IMR-90 (cell line): ENCODE results near the gene L3MBTL4. TPM values are rescaled to one million over a fixed set of nuclear protein-coding genes. Genes with fewer than 3 reads are reported as not detected.

Source experiments
- ATAC-seq: fragments of 200-7000 bp; cut with Tn5 transposase; 2 replicates; pipeline ENCODE4 v1.9.1; 2020; ENCODE audit warnings: low read depth, mild to moderate bottlenecking, moderate library complexity
- BruUV-seq: library from RNA; stranded (reverse); fragments of 400-500 nt; replicated peaks from 2 replicates; lab custom pipeline; 2021; lab: Mats Ljungman, UMichigan
- CTCF ChIA-PET: fragments of 300-600 bp; formaldehyde crosslinking; extraction: SDS; loops from one replicate; lab custom pipeline; 2021; ENCODE audit warnings: antibody characterized with exemption; lab: Yijun Ruan, JAX
- POLR2A ChIA-PET: fragments of 300-600 bp; sonication (Branson Sonifier 250); formaldehyde crosslinking; loops from one replicate; lab custom pipeline; 2022; ENCODE audit warnings: antibody characterized with exemption; ENCODE audit not compliant: unreplicated experiment; lab: Charles Lee
- DNase-seq: peaks from one replicate; pipeline ENCODE4 v3.0.0; 2013
- H2AFZ ChIP-seq: replicated peaks from 2 replicates; pipeline ENCODE3; 2013; ENCODE audit warnings: low read length, mild to moderate bottlenecking; ENCODE audit not compliant: poor library complexity
- H2AK5ac ChIP-seq: 2 replicates; pipeline ENCODE4 v1.6.1; 2013; ENCODE audit warnings: low read depth, low read length, inconsistent platforms
- H2AK9ac ChIP-seq: replicated peaks from 2 replicates; pipeline ENCODE3; 2013; ENCODE audit warnings: mild to moderate bottlenecking, low read depth, low read length, moderate library complexity; ENCODE audit not compliant: poor library complexity
- H2BK120ac ChIP-seq: 2 replicates; pipeline ENCODE4 v1.6.1; 2013; ENCODE audit warnings: low read depth, low read length, inconsistent platforms
- H2BK15ac ChIP-seq: 3 replicates; pipeline ENCODE4 v1.6.1; 2013; ENCODE audit warnings: low read depth, low read length, inconsistent platforms
- H2BK20ac ChIP-seq: 2 replicates; pipeline ENCODE4 v1.6.1; 2013; ENCODE audit warnings: low read depth, mild to moderate bottlenecking, inconsistent platforms, low read length, moderate library complexity
- H2BK5ac ChIP-seq: 2 replicates; pipeline ENCODE4 v1.6.1; 2013; ENCODE audit warnings: mild to moderate bottlenecking, low read depth, low read length, inconsistent platforms; ENCODE audit not compliant: poor library complexity, severe bottlenecking
- H3K14ac ChIP-seq: replicated peaks from 2 replicates; pipeline ENCODE4 v1.6.1; 2013; ENCODE audit warnings: low read depth, low read length, inconsistent platforms
- H3K18ac ChIP-seq: 2 replicates; pipeline ENCODE4 v1.6.1; 2013; ENCODE audit warnings: low read depth, low read length, control low read depth
- H3K23ac ChIP-seq: 2 replicates; pipeline ENCODE4 v1.6.1; 2013; ENCODE audit warnings: low read depth, low read length, inconsistent platforms
- H3K27ac ChIP-seq: 2 replicates; pipeline ENCODE4 v1.5.1; 2013; ENCODE audit warnings: mild to moderate bottlenecking, control low read depth, low read length; ENCODE audit not compliant: insufficient read depth
- H3K27me3 ChIP-seq: 2 replicates; pipeline ENCODE4 v1.6.1; 2013; ENCODE audit warnings: low read length; ENCODE audit not compliant: control insufficient read depth, insufficient read depth
- H3K36me3 ChIP-seq: 2 replicates; pipeline ENCODE4 v1.6.1; 2013; ENCODE audit warnings: low read length, mixed read lengths; ENCODE audit not compliant: control insufficient read depth, insufficient read depth
- H3K4ac ChIP-seq: 2 replicates; pipeline ENCODE4 v1.6.1; 2013; ENCODE audit warnings: low read depth, low read length, inconsistent platforms
- H3K4me1 ChIP-seq: 2 replicates; pipeline ENCODE4 v1.6.1; 2013; ENCODE audit warnings: low read length, mixed read lengths; ENCODE audit not compliant: control insufficient read depth, insufficient read depth
- H3K4me2 ChIP-seq: 2 replicates; pipeline ENCODE4 v1.6.1; 2013; ENCODE audit warnings: low read depth, mild to moderate bottlenecking, control low read depth, low read length, moderate library complexity
- H3K4me3 ChIP-seq: 2 replicates; pipeline ENCODE4 v1.5.1; 2013; ENCODE audit warnings: low read depth, mild to moderate bottlenecking, control low read depth, low read length, moderate library complexity; ENCODE audit not compliant: insufficient read depth
- H3K56ac ChIP-seq: 2 replicates; pipeline ENCODE4 v1.6.1; 2013; ENCODE audit warnings: low read length, inconsistent platforms; ENCODE audit not compliant: insufficient read depth; ENCODE audit errors: extremely low read depth
- H3K79me1 ChIP-seq, 2 experiments: 2 replicates each; pipeline ENCODE4 v1.6.1; 2013; ENCODE audit warnings: low read length in 2 of 2, inconsistent platforms in 1 of 2, low read depth in 1 of 2
- H3K9ac ChIP-seq: 2 replicates; pipeline ENCODE4 v1.6.1; 2013; ENCODE audit warnings: low read depth, low read length, control low read depth
- H3K9me1 ChIP-seq: 2 replicates; pipeline ENCODE4 v1.6.1; 2013; ENCODE audit warnings: low read length, inconsistent platforms; ENCODE audit not compliant: insufficient read depth
- H3K9me3 ChIP-seq: 2 replicates; pipeline ENCODE4 v1.6.1; 2013; ENCODE audit warnings: low read length; ENCODE audit not compliant: control insufficient read depth, insufficient read depth
- H4K20me1 ChIP-seq: 2 replicates; pipeline ENCODE4 v1.6.1; 2013; ENCODE audit warnings: low read length, inconsistent platforms; ENCODE audit not compliant: insufficient read depth
- H4K5ac ChIP-seq: 2 replicates; pipeline ENCODE4 v1.6.1; 2013; ENCODE audit warnings: mild to moderate bottlenecking, low read depth, low read length, control low read depth
- H4K8ac ChIP-seq, 2 experiments: 2 replicates each; pipeline ENCODE4 v1.6.1; 2013; ENCODE audit warnings: low read depth in 2 of 2, low read length in 2 of 2, control low read depth in 1 of 2, inconsistent platforms in 1 of 2
- H4K91ac ChIP-seq: 2 replicates; pipeline ENCODE4 v1.6.1; 2013; ENCODE audit warnings: low read depth, low read length, inconsistent platforms; ENCODE audit not compliant: insufficient read depth
- BHLHE40 ChIP-seq: fragments of 150-350 bp; IDR thresholded peaks from 2 replicates; pipeline ENCODE4 v1.6.1; 2016; ENCODE audit warnings: mild to moderate bottlenecking, low read depth, low read length
- CHD1 ChIP-seq: IDR thresholded peaks from 2 replicates; pipeline ENCODE4 v1.6.1; 2012; ENCODE audit warnings: low read depth, low read length, improper control_type of control experiment
- CTCF ChIP-seq: conservative IDR thresholded peaks from 2 replicates; pipeline ENCODE4 v1.5.1; 2012; ENCODE audit warnings: mild to moderate bottlenecking, low read depth, low read length, improper control_type of control experiment
- ELK1 ChIP-seq: fragments of 150-350 bp; IDR thresholded peaks from 2 replicates; pipeline ENCODE4 v1.6.1; 2016; ENCODE audit warnings: low read depth, mild to moderate bottlenecking, low read length, moderate library complexity, borderline replicate concordance
- FOS ChIP-seq: fragments of 150-350 bp; IDR thresholded peaks from 2 replicates; pipeline ENCODE4 v1.6.1; 2016; ENCODE audit warnings: low read depth, low read length
- MAFK ChIP-seq: IDR thresholded peaks from 2 replicates; pipeline ENCODE4 v1.6.1; 2012; ENCODE audit warnings: low read depth, low read length, improper control_type of control experiment
- MAZ ChIP-seq: IDR thresholded peaks from 2 replicates; pipeline ENCODE4 v1.6.1; 2012; ENCODE audit warnings: low read depth, mild to moderate bottlenecking, low read length, improper control_type of control experiment, moderate library complexity, borderline replicate concordance
- RAD21 ChIP-seq: IDR thresholded peaks from 2 replicates; pipeline ENCODE4 v1.6.1; 2012; ENCODE audit warnings: low read length, improper control_type of control experiment
- RFX5 ChIP-seq: IDR thresholded peaks from 2 replicates; pipeline ENCODE4 v1.8.0; 2012; ENCODE audit warnings: low read depth, mild to moderate bottlenecking, low read length, moderate library complexity
- SMC3 ChIP-seq: fragments of 150-350 bp; IDR thresholded peaks from 2 replicates; pipeline ENCODE4 v1.6.1; 2016; ENCODE audit warnings: low read depth, mild to moderate bottlenecking, antibody characterized with exemption, low read length, moderate library complexity
- USF2 ChIP-seq: fragments of 150-350 bp; IDR thresholded peaks from 2 replicates; pipeline ENCODE4 v1.6.1; 2017; ENCODE audit warnings: mild to moderate bottlenecking, antibody characterized with exemption, low read length, low read depth
- dilution Hi-C: fragments of 300-500 bp; cut with HindIII; formaldehyde crosslinking; loops from one replicate; pipeline ENCODE4 v1.14.3; 2018; ENCODE audit warnings: low sequenced_read_pairs; ENCODE audit not compliant: unreplicated experiment
- in situ Hi-C: fragments of 300-500 bp; cut with MboI; formaldehyde crosslinking; loops from 3 replicates; pipeline ENCODE4 v1.14.3; 2019; ENCODE audit warnings: low sequenced_read_pairs, inconsistent platforms, mixed read lengths
- intact Hi-C: fragments of 100-400 bp; cut with micrococcal nuclease; formaldehyde crosslinking; loops from 2 replicates; pipeline ENCODE4 v1.10.0; 2022
- polyA plus RNA-seq, 3 experiments: library from polyadenylated mRNA; depleted of rRNA; stranded (reverse); fragments of >200 nt; gene quantifications; 2 replicates each; pipeline ENCODE4 v1.2.3, GENCODE V29; 2012; ENCODE audit warnings: low replicate concordance in 1 of 3
- total RNA-seq: library from RNA; depleted of rRNA; stranded (reverse); fragments of >200 nt; gene quantifications from 2 replicates; pipeline ENCODE4 v1.2.3, GENCODE V29; 2012

Gene L3MBTL4
- total and polyA plus RNA-seq, 2 of the 4 experiments (the other 2 are of a cell fraction): under 0.01 to 0.02 TPM

- H3K4me2 ChIP-seq: no peak overlapping the region
- no peak overlapping the region for H2BK20ac ChIP-seq
- H3K4ac ChIP-seq: no peak overlapping the region
- no peak overlapping the region for H3K18ac ChIP-seq
- no peak overlapping the region for H2BK120ac ChIP-seq
- in situ Hi-C loops (no loop called here), intact Hi-C loops (no loop called here), dilution Hi-C loops (no loop called here)
- DNase-seq: no peak
- H2AK5ac ChIP-seq: no peak overlapping the region
- H3K27me3 ChIP-seq: no peaks in the 10 kb centered on the region
- no peak overlapping the region for H4K8ac ChIP-seq
- no peak overlapping the region for H4K5ac ChIP-seq
- H4K20me1 ChIP-seq: no peaks in the 10 kb centered on the region
- H3K56ac ChIP-seq: no peak overlapping the region
- no peaks in the 10 kb centered on the region for H3K79me1 ChIP-seq
- no peak overlapping the region for H3K9ac ChIP-seq
- no peaks in the 10 kb centered on the region for H3K36me3 ChIP-seq
- no peak overlapping the region for H2AK9ac ChIP-seq
- no peak overlapping the region for H3K23ac ChIP-seq
- H3K27ac ChIP-seq: no peak overlapping the region
- no peak overlapping the region for H3K4me3 ChIP-seq
- no peak overlapping the region for H3K14ac ChIP-seq
- no peaks in the 10 kb centered on the region for H3K9me1 ChIP-seq
- no peaks in the 10 kb centered on the region for H3K9me3 ChIP-seq
- no TSS peak for BruUV-seq
- H2BK15ac ChIP-seq: no peak overlapping the region
- no peak for ATAC-seq
- no peak overlapping the region for H2BK5ac ChIP-seq
- H2AFZ ChIP-seq: no peak overlapping the region
- CTCF ChIA-PET: interaction anchor here (0.6 kb wide), 1 partner anchor 9 kb away, joined by 3 read pairs; no protein-coding TSS in a partner anchor
- TF ChIP-seq USF2: no peak
- no peak for TF ChIP-seq BHLHE40
- TF ChIP-seq CHD1: no peak
- no peak for TF ChIP-seq FOS
- no peak for TF ChIP-seq ELK1
- no peak for TF ChIP-seq RAD21
- TF ChIP-seq CTCF: no peak
- TF ChIP-seq SMC3: no peak
- no peak for TF ChIP-seq RFX5
- TF ChIP-seq MAFK: no peak
- TF ChIP-seq MAZ: no peak
- H4K91ac ChIP-seq: no peak overlapping the region
- POLR2A ChIA-PET: no interaction called here
- H3K4me1 ChIP-seq: no peaks in the 10 kb centered on the region
These were observed 160.3 kb downstream of the L3MBTL4 start for GRCh38 chr18:6254456-6254855.
